ENCODE data around the gene JAG2. TPM values are rescaled to one million over a fixed set of nuclear protein-coding genes. Genes with fewer than 3 reads are reported as not detected.

The JAG2 gene
- total RNA-seq, 1 donor from 2014 or later = 0.44 TPM

DNA sequence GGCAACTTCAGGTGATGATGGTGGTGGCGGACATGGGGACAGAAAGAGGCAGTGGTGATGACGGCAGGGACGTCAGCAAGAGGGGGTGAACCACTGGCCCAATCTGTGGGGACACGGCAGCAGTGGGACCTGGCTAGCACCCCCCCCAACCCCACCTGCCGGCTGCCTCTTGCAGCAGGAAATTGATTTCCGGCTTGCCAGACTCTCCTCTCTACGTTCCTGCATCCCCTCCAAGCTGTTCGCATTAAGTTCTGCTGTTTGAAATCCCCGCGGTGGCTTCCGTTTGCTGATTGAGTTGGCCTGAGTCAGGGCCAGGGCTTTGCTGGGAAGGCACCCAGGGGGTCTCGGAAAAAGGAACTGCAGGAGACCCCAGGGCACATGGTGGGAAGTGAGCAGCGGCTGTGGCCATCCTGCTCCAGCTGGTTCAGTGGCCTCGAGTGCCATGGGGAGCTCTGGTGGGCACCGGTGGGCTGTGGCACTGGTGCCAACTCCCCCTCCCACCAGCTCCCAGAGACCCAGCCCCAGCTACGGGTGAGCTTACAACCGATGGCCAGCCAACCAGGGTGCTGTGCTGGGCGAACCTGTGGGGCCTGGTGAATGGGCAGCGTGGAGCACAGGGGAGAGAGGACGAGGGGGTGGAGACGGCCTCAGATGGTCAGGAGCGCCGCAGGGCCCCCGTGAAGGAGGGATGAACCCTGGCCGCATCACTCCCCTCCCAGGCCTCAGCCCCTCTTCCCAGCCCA, 27.1 kb upstream of the JAG2 start:
- CTCF ChIA-PET = no interaction called here
- no peak for DNase-seq

DNA sequence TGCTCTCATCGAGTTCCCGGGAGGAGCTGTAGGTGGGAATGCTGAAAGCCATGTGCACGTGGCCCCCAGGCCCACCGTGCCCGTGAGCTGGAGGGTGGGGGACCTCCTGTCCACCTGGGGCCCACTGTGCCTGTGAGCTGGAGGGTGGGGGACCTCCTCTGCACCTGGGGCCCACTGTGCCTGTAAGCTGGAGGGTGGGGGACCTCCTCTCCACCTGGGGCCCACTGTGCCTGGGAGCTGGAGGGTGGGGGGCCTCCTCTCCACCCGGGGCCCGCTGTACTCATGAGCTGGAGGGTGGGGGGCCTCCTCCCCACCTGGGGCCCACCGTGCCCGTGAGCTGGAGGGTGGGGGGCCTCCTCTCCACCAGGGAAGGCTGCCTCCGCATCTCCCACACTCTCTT, 26.5 kb upstream of the JAG2 start:
- ATAC-seq (ENCODE audit: low read depth) = no peak
- intact Hi-C loops (cut with micrococcal nuclease) = no loop called here
- TF ChIP-seq, protein P1, sequence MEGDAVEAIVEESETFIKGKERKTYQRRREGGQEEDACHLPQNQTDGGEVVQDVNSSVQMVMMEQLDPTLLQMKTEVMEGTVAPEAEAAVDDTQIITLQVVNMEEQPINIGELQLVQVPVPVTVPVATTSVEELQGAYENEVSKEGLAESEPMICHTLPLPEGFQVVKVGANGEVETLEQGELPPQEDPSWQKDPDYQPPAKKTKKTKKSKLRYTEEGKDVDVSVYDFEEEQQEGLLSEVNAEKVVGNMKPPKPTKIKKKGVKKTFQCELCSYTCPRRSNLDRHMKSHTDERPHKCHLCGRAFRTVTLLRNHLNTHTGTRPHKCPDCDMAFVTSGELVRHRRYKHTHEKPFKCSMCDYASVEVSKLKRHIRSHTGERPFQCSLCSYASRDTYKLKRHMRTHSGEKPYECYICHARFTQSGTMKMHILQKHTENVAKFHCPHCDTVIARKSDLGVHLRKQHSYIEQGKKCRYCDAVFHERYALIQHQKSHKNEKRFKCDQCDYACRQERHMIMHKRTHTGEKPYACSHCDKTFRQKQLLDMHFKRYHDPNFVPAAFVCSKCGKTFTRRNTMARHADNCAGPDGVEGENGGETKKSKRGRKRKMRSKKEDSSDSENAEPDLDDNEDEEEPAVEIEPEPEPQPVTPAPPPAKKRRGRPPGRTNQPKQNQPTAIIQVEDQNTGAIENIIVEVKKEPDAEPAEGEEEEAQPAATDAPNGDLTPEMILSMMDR (IDR thresholded peaks at IDR 0.05) = no peak
- H3K27me3 Mint-ChIP-seq = peaks cover 33% of the 10 kb centered on the region
- H3K36me3 Mint-ChIP-seq (ENCODE audit: low read depth) = no peaks in the 10 kb centered on the region
- no peaks in the 10 kb centered on the region for H3K9me3 Mint-ChIP-seq
- H3K27ac Mint-ChIP-seq = no peak overlapping the region
- POLR2A ChIA-PET = interaction anchor here (0.5 to 1.5 kb wide), 4 partner anchors 14 to 65 kb away, joined by 3 to 5 read pairs (median 3); partner anchors contain the start of gene NUDT14
- H3K4me3 Mint-ChIP-seq = no peak overlapping the region
- H3K4me1 Mint-ChIP-seq = peaks cover 33% of the 10 kb centered on the region
- CTCF ChIA-PET = no interaction called here
- DNase-seq = no peak

More for the DNA sequence above, 27.1 kb upstream of the JAG2 start:
- intact Hi-C loops (cut with micrococcal nuclease) = no loop called here
- Mint-ChIP-seq H3K9me3 (no peaks in the 10 kb centered on the region), H3K27ac (no peak overlapping the region), H3K4me3 (no peak overlapping the region), H3K27me3 (peaks cover 35% of the 10 kb centered on the region), H3K4me1 (peaks cover 33% of the 10 kb centered on the region), H3K36me3 (ENCODE audit: low read depth) (no peaks in the 10 kb centered on the region)
- TF ChIP-seq, protein P1 (IDR thresholded peaks at IDR 0.05) = no peak
- POLR2A ChIA-PET = interaction anchor here (0.7 to 1.5 kb wide), 5 partner anchors 9 to 262 kb away, joined by 3 to 5 read pairs (median 3); partner anchors contain the start of genes BRF1 and NUDT14
- ATAC-seq (ENCODE audit: low read depth) = no peak

DNA sequence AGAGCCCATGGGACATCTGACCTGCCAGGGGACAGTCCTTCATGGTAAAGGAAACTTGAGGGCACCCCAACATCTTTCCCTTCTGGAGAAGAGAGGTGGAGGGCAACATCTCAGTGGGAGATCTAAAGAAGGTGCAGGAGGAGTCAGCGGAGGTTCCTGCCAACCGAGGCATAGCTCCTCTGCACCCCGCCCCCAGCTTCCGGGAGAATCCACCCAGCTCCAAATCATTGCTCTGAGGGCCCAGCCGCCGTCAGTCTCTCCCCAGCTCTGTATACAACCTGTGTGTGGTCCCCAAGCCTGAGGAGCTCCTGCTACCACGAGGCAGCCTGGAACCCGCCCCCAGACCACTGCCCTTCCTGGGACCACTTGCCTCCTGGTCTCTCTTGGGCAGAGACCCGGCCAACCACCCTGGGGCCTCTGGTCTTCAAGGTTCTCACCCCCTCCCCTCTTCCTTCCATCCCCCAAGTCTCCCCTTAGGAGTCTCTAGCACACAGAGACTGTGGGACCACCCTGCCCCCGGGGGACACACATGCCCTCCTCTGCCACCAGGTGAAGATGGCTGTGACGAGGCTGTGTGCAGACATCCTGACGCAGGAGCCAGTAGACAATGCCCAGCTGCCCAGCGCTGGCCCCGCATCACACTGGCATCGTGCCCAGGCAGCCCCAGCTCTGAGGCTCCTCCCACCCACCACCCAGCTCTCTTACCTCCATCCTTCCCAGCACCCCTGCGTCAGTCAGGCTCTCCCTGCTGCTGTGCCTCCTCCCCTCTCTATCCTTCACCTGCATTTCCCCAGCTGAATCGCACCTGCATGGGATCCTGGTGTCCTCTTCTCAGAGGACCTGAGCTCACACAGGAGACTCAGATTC, 25.6 kb upstream of the JAG2 start:
- intact Hi-C loops (cut with micrococcal nuclease) = no loop called here
- Mint-ChIP-seq H3K27me3 (peaks cover 30% of the 10 kb centered on the region), H3K36me3 (ENCODE audit: low read depth) (no peaks in the 10 kb centered on the region), H3K4me3 (peak overlapping the region; percentile 12), H3K27ac (no peak overlapping the region), H3K9me3 (no peaks in the 10 kb centered on the region), H3K4me1 (peaks cover 33% of the 10 kb centered on the region)
- TF ChIP-seq, protein P1 (IDR thresholded peaks at IDR 0.05) = no peak
- ChIA-PET CTCF (no interaction called here), POLR2A (interaction anchor here (0.5 to 1.5 kb wide), 3 partner anchors 13 to 64 kb away, joined by 3 read pairs; partner anchors contain the start of gene NUDT14)
- no peak for DNase-seq
- ATAC-seq (ENCODE audit: low read depth) = peak; percentile 33

DNA sequence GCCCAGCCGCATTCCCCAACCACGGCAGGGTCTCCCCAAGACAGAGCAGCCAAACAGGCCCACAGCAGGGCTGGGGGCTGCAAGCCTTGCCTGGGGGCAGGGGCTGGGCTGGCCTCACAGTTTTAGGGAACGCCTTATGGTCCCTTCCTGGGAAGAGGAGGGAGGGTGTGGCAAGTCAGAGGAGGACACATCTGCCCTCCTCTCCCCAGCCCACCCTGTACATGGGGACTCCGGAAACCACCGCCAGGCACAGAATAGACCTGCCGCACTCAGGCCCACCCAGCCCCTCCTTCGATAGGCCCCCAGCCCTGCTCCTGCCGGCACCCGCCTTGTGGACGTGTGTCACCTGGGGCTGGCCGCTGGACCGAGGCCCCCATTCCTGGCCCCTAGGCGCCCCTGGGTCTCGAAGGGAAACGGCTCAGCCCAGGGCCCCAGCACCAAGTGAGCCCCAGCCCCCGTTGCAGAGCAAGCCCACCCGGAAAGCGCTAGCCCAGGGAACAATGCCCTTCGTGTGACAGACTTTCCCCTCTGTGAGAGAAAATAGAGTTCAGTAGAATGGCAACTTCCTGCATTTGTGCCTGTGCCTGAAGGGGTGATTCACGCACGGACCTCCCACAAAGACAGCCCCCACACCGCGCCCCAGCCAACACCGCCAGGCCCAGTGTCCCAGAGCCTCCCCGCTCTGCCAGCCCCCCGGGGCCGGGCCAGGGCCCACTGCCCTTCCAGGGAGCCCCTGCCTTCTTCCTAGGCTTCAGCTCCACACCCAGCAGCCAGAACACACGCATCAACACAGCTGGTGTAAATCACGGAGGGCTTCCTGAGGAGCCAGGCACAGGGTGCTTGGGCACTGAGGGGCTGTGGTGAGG, 24.5 kb upstream of the JAG2 start:
- H3K4me1 Mint-ChIP-seq = peaks cover 31% of the 10 kb centered on the region
- CTCF ChIA-PET = no interaction called here
- H3K27ac Mint-ChIP-seq = no peak overlapping the region
- no peaks in the 10 kb centered on the region for H3K36me3 Mint-ChIP-seq (ENCODE audit: low read depth)
- intact Hi-C loops (cut with micrococcal nuclease) = no loop called here
- H3K27me3 Mint-ChIP-seq = peaks cover 26% of the 10 kb centered on the region
- ATAC-seq (ENCODE audit: low read depth) (peak; percentile 42), DNase-seq (no peak)
- POLR2A ChIA-PET = no interaction called here
- TF ChIP-seq, protein P1 (IDR thresholded peaks at IDR 0.05) = no peak
- H3K4me3 Mint-ChIP-seq = no peak overlapping the region
- no peaks in the 10 kb centered on the region for H3K9me3 Mint-ChIP-seq

All from activated B cell treated with CpG ODN at 0.5 μM for 24 hours (primary cell).